GM19468 (cell line): ENCODE measurements around the gene TMBIM4.

Experiments
- ATAC-seq: cut with Tn5 transposase; IDR thresholded peaks from one replicate; pipeline ENCODE4 v1.9.1; 2021; ENCODE audit warnings: mild to moderate bottlenecking, moderate library complexity, moderate number of reproducible peaks; ENCODE audit not compliant: unreplicated experiment; ENCODE audit errors: extremely low read depth

Gene TMBIM4

DNA sequence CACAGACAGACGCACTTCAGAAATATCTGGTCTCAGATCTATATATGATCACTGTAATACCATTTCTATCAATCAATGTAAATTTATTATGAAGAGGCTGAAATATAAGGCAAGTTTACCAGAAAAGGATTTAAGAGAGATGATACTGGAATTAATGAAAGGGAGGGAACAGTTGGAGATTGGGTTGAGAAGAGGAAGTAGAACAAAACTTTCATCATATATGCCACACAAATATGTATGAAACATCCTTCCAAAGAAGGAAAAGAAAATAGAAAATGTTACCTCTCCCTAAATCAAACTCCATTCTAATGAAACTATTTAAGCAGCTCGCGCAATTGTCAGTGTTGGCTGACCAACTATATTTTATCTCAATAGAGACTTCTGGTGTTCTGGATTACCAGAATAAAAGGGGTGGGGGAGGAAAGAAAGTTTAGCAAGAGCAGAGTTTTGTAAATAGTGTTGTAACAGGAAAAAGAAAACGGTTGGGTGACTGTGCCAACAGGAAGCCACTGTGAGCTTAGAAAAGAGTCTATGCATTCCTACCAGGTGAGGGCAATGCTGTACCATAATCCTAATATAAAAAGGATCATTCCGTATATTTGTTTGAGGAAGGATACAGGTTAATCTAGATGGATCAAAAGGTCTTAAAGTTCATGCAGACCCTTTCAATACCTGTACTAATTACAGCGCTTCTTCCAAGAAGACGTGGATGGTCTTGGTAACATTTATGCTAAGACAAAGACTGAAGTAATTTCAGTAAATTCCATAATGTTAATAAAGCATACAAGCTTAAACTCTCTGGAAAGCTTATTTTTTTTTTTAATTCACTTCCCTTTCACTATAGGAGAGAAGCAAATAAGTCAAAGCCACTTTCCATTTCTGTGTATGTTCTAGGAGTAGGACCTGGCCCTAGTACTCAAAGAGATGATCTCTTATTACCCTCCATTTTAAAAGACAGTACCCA, 24.7 kb downstream of the TMBIM4 start:
- no peak for ATAC-seq

DNA sequence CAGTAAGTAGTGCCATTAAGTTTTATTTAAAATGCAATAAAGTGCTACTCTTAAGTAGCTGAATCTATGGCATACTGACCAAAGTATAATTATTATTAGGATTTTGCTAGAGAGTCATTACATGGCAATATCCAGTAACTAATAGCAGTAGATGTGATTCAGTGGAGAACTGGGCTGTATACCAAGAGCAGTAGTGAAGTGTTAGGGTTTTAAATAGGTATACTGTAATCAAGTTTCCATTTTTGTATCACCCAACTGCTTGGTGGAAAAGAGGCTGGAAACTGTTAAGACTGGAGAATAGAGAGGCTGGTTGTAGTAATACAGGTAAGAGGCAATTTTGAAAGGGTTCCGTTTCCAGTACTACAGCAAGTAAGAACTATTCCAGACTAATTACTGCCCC, 25.9 kb downstream of the TMBIM4 start:
- no peak for ATAC-seq

DNA sequence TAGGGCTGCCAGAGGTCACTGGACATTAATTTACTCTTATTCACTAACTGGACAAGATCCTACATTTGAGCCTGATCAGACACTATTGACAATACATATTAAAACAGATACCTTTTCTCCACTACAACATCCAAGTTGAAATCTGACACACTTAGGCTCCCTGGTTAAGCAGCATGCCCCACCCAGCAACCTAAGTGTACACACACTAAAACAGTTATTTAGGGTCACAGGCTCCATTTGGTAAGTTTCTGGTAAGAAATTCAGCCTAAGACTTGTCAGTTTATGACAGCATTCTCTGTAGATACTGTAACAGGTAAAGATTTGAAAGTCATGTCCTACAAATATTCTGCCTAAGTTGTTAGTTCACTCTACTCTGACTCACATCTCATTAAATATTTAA, 27.0 kb downstream of the TMBIM4 start:
- ATAC-seq = no peak

DNA sequence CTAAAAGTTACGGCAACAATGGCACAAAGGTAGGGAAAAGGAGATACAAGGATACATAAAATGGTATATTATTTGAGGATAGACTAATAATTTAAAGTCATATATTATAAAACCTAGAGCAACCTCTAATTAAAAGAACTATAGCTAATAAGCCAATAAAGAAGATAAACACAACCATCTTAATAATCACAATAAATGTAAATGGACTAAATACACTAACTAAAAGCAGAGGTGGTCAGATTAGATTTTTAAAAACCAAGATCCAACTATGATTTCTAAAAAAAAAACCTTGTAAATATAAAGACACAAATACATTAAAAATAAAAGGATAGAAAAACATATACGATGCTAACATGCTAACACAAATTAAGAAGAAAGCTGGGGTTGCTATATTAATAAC, 28.5 kb downstream of the TMBIM4 start:
- ATAC-seq = no peak

DNA sequence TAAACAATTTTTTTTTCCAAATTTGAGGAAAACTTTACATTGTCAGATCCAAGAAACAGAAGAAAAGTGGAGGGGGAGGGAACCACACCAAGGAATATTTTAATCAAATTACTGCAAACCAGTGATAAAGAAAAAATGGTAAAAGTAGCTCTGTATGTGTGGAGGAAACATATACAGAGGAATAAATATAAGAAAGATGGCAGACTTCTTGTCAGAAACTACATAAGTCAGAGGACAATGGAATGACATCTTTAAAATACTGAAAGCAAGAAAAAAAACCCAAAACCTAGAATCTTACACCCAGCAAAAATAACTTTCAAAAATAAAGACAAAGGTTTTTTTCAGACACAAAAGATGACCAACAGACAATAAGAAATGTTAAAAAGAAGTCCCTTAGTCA, 29.1 kb downstream of the TMBIM4 start:
- no peak for ATAC-seq

DNA sequence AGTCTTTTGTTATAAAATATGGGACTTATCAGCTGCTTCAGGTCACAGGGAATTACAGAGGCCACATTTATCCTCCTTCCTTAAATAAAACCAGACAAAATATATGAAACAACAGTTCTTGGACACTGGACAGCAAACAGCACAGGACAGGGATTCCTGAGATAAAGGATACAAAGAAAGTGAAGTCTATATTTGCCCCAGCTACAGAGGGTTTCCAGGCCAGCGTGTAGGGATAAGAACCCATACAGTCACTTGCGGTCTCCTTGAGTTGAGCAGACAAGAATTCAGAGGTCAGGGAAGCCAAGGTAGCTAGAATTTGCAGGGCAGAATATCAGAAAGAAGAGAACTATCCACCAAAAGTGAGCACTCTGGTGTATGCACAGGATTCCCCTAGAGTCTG, 30.5 kb downstream of the TMBIM4 start:
- ATAC-seq = no peak

DNA sequence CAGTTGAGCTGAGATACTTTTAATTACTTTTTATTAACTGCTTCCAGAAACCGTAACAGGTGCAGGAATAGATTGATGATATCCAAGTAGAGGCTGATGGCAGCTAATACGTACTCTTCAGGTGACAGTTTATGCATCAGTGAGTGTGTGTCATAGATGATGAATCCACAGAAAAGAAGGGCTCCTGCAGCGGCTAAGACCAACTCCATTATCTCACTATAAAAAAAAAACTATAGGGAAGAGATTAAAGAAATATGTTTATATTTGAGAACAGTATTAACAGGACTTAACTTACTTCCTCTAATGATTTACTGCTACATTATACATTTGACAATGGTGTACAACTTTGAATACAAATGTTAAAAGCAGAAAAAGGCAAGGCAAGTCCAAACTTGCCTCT, 31.9 kb downstream of the TMBIM4 start:
- no peak for ATAC-seq

DNA sequence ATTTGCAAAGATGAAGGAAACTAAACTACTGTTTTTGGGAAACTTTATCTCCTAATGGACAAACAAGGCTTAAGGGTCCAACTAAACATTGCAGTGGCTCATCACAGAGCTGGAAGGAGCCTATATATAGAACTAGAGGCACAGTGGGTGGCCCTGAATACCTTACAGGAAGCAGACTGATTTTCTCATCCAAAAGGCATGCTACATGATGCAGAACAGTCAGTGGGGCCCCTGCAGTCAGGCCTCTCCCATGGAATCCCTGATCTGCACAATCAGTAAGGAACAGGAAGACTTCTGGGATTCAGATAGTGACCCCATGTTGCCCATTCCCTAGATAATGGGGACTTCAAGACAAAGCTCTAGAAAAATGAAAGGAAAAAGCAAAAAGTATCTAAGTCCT, 37.4 kb downstream of the TMBIM4 start:
- ATAC-seq = no peak

DNA sequence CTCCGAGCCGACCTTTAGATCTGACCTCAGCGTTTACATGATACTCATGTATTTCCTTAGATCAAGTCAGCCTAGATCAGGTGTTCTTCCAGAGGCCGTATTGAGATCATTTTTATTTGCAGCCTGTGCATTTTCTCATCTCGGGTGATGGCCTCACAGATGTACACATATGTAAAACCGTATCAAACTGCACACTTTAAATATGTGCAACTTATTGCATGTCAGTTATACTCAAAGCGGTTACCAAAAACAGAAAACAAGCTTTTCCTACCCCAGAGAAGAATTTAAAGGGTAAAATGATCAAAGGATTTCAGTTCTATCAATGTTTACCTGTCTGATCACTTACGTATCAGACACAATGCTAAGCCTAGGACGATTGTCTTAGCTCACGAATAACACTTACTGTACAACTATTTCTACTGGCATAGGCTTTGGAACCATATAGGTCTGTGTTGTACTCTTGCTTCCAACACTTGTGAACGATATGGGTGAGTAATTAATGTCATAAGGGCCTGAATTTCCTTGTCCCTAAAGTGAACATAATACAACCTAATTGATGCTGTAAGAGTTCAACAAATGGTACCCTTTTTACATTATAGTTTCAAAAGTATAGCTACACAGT, 38.6 kb downstream of the TMBIM4 start:
- no peak for ATAC-seq

DNA sequence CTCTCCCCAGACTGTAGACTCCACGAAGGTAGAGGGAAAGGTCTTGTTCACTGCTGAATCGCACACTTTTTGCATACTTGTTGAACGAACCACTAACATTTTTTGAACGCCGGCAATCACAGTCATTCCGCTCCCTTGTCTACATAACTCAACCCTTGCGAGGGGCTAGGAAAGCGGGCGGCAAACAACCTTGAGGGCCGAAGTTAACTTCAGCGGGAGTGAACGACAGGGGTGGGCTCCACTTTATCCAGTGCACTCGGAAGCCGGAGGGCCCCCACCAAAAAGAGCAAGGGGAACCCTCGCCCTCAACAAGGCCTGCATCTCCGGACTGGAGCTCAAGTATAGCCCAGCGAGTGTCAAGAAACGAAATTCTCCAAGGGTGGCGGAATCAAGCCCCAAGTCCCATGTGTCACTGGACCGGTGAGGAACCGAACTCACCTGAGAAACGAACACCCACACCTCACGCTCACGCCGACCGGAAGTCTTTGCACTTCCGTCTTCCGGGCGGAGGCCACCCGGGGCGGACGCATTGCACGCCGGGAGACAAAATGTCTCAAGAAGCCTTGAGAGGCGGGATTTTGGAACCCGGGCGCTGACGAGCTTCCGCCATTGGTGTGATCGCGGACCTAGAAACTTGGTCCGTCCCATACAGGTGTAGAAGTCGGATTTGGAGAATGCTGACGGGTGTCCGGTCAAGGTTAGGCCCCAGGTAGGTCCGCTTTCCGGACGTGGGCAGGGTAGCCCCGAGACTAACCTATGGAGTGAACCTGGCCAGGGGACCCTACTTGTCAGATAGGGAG, 39.3 kb downstream of the TMBIM4 start, which contains the start of gene LLPH:
LLPH (minus strand) TSS at position 484 of the 800 bp plus-strand sequence. CDS start 1,644 bp downstream, outside the sequence.
- ATAC-seq = peak; percentile 97

DNA sequence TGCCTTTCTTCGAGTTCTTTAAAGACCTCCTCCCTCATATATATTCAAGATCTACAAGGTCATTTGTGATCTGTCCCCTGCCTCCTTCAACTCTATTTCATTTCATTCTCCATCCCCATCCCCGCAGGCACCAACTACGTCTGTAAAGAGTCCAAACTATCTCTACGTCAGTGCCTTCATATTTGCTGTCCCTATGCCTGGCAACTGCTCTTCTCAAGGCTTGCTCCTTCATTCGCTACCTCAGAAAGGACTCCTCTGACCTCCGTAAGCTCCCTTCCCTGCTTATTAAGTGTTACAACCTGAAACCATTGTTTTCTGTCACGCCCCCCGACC, 39.9 kb downstream of the TMBIM4 start:
- no peak for ATAC-seq

DNA sequence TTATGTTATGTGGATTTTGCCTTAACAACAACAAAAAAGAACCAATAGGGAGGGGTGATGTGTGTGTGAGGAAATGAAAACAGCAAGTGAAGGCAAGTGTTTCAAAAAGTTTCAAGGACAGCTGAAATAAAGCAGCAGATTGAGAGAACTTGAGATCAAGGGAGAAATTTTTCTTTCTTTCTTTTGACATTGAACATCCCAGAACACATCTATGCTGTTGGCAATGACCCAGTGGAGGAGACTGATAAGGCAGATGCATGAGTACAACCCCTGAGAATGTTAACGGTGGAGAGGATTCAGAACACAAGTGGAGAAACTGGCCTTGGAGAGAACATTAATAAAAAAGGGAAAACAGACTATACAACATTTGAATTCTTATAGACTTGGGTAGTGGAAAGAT, 42.1 kb downstream of the TMBIM4 start:
- no peak for ATAC-seq

DNA sequence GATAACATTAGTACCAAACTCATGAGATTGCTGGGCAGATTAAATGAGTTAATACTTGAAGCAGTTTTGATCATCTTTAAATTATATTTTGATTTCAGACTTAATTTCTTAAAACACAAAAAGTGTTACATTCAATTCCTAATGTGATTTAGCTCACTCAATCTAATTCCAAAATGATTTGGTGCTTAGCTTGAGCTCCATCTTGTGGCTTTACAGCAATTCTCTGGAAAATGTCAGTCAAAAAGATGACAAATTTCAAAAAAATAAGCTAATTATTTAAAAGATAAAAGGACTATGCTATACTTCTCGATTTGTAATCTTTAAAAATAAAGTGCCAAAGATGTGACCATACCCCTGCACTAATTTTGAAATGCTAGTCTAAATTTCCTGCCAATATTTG, 49.3 kb downstream of the TMBIM4 start:
- ATAC-seq = no peak

DNA sequence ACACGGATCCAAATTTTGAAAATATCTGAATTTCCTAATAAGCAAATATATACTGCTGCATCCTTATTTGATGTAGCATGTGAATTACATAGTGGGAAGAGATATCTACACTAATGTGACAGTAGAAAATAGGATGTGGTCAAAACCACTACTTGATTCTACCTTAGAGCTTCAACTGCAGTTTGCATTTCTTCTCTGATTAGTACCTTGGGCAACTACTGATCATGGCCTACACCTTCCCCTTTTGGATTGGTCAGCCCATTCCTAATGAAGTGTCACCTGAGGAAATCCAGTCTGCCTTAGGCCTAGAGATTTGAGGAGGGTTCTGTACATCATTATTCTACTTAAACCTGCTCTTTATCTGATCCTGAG, 49.9 kb downstream of the TMBIM4 start:
- no peak for ATAC-seq

DNA sequence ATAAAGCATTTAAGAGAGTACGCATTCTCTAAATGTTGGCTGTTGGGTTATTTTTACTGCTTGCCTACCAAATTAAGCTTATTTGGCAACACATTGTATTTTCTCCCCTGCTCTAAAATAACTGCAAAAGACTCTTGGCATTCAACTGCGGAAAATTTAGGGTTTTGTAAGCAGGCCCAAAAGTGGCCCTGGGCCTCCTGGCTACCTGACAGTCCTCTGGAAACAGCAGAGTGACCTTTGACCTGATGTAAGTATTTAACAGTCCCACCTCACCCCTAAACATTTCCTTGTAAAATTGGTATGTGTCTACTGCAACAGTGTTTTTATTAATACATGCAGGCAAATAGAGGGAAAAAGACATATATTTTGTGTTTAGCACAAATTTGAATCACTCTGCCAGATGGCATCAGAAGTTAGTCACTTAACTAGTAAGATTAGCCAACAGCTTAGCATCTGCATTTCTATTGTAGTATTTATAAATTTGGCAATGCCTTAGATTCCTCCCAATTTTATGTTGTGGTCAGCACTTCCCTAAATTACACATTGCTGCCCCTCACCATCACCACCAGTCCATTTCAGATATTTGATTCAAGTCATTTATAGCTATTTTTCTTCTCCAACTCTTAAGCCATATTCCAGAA, 50.4 kb downstream of the TMBIM4 start:
- ATAC-seq = no peak

DNA sequence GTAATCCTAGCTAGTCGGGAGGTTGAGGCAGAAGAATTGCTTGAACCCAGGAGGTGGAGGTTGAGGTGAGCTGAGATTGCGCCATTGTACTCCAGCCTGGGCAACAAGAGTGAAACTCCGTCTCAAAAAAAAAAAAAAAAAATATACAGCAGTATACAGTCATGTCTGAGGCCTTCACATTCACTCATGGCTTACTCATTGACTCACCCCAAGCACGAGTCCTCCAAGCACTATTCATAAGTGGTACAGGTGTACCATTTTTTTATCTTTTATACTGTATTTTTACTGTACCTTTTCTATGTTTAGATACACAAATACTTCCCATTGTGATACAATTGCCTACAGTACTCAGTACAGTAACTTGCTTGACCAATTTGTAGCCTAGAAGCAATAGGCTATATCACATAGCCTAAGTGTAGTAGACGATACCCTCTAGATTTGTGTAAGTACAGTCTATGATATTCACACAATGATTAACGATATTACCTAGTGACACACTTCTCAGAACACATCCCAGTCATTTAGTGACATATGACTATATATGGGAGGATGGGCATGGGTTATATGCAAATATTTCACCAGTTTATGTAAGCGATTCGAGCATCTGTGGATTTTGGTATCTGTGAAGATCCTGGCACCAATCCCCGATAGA, 51.4 kb downstream of the TMBIM4 start:
- peak; percentile 22 for ATAC-seq

DNA sequence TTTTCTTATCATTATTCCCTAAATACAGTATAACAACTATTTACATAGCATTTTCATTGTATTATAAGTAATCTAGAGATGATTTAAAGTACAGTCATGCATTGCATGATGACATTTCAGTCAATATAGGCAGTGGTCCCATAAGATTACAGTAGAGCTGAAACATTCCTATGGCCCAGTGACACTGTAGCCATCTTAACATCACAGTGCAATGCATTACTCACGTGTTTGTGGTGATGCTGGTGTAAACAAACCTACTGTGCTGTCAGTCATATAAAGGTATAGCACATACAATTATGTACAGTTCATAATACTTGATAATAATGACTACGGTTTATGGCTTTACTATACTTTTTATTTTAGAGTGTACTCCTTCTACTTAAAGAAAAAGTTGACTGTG, 52.6 kb downstream of the TMBIM4 start:
- ATAC-seq = no peak

DNA sequence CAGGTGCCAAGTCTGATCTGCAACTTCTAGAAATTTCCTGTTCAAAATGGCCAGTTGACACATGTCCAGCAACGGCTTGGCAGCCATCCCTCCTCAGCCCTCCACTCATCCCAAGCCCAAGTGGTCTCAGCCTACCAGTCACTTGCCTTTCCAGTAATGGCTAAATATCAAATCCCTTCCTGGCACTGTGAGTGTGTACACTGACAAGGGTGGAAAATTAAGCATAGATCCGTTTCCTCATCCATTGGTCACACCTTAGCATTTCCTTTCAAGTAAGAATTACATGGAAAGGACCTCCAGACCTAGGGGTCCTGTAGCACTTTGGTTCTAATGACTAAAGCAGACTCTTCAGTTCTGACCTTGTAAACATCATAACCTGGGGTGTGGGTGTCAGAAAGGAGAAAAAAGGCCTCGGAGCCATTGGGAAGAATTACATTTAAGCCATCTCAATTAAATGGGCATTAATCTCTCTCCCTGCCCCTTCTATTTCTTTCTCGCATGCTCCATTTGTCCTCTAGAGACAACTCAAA, 54.7 kb downstream of the TMBIM4 start:
- ATAC-seq = no peak

DNA sequence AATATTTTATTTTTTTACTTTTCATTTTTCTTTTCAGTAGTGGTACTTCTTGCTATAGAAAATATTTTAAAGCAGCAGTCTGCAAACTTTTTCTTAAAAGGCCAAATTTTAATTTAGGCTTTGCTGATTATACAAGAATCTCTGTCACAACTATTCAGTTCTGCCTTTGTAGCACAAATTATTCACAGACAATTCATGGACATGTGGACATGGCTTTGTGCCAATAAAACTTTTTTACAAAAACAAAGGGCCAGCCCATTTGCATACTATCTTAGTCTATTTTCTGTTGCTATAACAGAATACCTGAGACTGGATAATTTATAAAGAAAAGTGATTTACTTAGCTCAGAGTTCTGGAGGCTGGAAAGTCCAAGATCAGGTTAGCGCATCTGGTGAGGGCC, 56.3 kb downstream of the TMBIM4 start:
- ATAC-seq = no peak

DNA sequence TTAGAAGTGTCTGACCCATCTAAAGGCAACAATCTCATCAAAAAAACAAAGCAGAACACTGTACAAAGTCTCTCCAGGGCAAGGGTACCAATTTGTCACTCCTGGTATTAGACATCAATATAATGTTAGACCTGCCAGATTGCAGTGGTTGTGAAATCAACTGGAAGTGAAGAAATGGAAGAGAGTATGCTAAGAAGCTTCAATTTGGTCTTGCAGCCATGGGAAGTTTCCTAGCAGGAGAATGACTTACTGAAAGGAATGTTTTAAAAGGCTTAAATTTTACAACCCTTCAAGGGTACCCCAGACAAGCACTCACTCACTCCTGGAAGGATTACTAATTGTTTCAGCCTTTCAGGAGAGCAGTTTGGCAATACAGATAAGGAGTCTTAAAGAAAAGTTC, 58.2 kb downstream of the TMBIM4 start:
- ATAC-seq = no peak
